DND-41 (cell line): ENCODE measurements around the gene GOLGA7B.
"Not testable (repeated sequence)": the region's sequence is repeated elsewhere in the genome, so short reads cannot be mapped to it uniquely, and the experiment has no call there.

Source experiments
- ATAC-seq: fragments of 200-7000 bp; cut with Tn5 transposase; 3 replicates; pipeline ENCODE4 v1.9.1; 2021; ENCODE audit warnings: low read depth; ENCODE audit not compliant: insufficient read depth
- DNase-seq: peaks from one replicate; pipeline ENCODE4 v3.0.0-alpha.2; 2020
- H2AFZ ChIP-seq: 2 replicates; pipeline ENCODE4 v1.6.0; 2012; ENCODE audit warnings: low read depth, low read length
- H3K27ac ChIP-seq: 2 replicates; pipeline ENCODE4 v1.5.1; 2012; ENCODE audit warnings: low read length, inconsistent platforms
- H3K27me3 ChIP-seq: fragments of 200-600 bp; sonication (generic); 2 replicates; pipeline ENCODE4 v1.6.0; 2012; ENCODE audit warnings: low read length, mild to moderate bottlenecking, inconsistent platforms; ENCODE audit not compliant: insufficient read depth, poor library complexity
- H3K36me3 ChIP-seq: 2 replicates; pipeline ENCODE4 v1.5.1; 2012; ENCODE audit warnings: low read length, inconsistent platforms; ENCODE audit not compliant: insufficient read depth
- H3K4me1 ChIP-seq: 2 replicates; pipeline ENCODE4 v1.5.1; 2012; ENCODE audit warnings: mild to moderate bottlenecking, low read length; ENCODE audit not compliant: insufficient read depth
- H3K4me2 ChIP-seq: 2 replicates; pipeline ENCODE4 v1.6.0; 2012; ENCODE audit warnings: mild to moderate bottlenecking, moderate library complexity, low read length, inconsistent platforms; ENCODE audit not compliant: insufficient read depth
- H3K4me3 ChIP-seq, 2 experiments: fragments of 200-600 bp in 1 of 2; shearing (Covaris generic) in 1 of 2; 2 replicates each; pipeline ENCODE4 v1.5.1; 2012 to 2016; ENCODE audit warnings: inconsistent platforms in 2 of 2, low read length in 2 of 2, mild to moderate bottlenecking in 2 of 2, low read depth in 1 of 2, moderate library complexity in 1 of 2
- H3K79me2 ChIP-seq: 2 replicates; pipeline ENCODE4 v1.6.0; 2012; ENCODE audit warnings: low read length, inconsistent platforms; ENCODE audit not compliant: insufficient read depth
- H3K9ac ChIP-seq: 2 replicates; pipeline ENCODE4 v1.6.0; 2012; ENCODE audit warnings: low read depth, mild to moderate bottlenecking, inconsistent platforms, low read length, moderate library complexity
- H3K9me3 ChIP-seq: 2 replicates; pipeline ENCODE4 v1.5.1; 2012; ENCODE audit warnings: low read length, moderate library complexity, mild to moderate bottlenecking, inconsistent platforms; ENCODE audit not compliant: insufficient read depth, severe bottlenecking
- H4K20me1 ChIP-seq: 2 replicates; pipeline ENCODE4 v1.6.0; 2012; ENCODE audit warnings: low read length; ENCODE audit not compliant: insufficient read depth
- CTCF ChIP-seq: IDR thresholded peaks from 2 replicates; pipeline ENCODE4 v1.5.1; 2012; ENCODE audit warnings: borderline replicate concordance, low read length, moderate library complexity, mild to moderate bottlenecking; ENCODE audit not compliant: poor library complexity, severe bottlenecking; ENCODE audit errors: extremely low read depth
- EZH2 ChIP-seq: IDR thresholded peaks from 3 replicates; pipeline ENCODE4 v1.6.1; 2012; ENCODE audit warnings: borderline replicate concordance, low read depth, mild to moderate bottlenecking, moderate library complexity, low read length, inconsistent platforms; ENCODE audit not compliant: severe bottlenecking

The GOLGA7B gene

DNA sequence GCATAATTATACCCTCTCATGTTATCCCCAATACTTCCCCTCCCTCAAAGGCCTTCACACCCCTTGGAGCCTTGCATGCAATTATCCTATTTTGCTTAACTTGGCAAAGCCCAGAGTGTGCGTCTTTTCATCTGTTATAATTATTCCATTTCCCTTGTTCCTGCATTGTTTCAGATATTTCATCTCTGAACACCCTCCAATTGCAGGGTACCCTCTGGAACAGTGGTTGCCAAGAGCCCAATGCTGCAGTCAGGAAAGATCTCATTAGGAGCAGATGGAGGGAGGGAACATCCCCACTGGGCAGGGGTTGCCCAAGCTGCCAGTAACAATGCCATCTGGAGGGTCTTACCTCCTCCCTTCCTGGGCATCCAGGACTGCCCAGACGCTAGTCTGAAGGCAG is 18.4 kb upstream of the GOLGA7B start:
- TF ChIP-seq EZH2 = no peak
- TF ChIP-seq CTCF = no peak
- H3K9me3 ChIP-seq = peaks cover 2% of the 10 kb centered on the region
- H3K4me2 ChIP-seq = no peak overlapping the region
- no peak for ATAC-seq
- no peaks in the 10 kb centered on the region for H3K79me2 ChIP-seq
- H3K27ac ChIP-seq = no peak overlapping the region
- peaks cover 3% of the 10 kb centered on the region for H3K27me3 ChIP-seq
- H3K4me3 ChIP-seq = no peak overlapping the region
- no peak overlapping the region for H3K9ac ChIP-seq
- no peaks in the 10 kb centered on the region for H3K4me1 ChIP-seq
- no peak for DNase-seq
- no peaks in the 10 kb centered on the region for H3K36me3 ChIP-seq
- H4K20me1 ChIP-seq = no peaks in the 10 kb centered on the region
- H2AFZ ChIP-seq = no peak overlapping the region

DNA sequence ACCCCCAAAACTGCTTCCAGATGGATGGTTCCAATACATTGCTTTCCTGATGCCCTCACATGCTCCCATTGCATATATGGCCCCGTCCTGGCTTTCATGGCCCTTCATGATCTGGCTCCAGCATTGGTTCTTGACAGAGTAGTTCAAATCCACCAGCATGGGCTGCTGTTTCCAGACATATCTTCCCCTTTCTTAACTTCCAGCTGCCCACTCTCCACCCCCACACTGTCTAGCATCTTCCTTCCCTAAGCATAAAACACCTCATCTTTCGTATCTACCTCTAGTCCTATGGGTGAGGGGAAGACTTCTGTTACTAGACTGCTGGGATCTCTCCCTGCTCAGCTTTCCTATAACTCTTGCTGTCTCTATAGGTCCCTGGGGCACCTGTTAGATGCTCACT is 13.2 kb upstream of the GOLGA7B start:
- no peak overlapping the region for H2AFZ ChIP-seq
- H3K36me3 ChIP-seq = no peaks in the 10 kb centered on the region
- no peaks in the 10 kb centered on the region for H4K20me1 ChIP-seq
- H3K9ac ChIP-seq = no peak overlapping the region
- no peak for ATAC-seq
- peaks cover 3% of the 10 kb centered on the region for H3K27me3 ChIP-seq
- H3K4me1 ChIP-seq = no peaks in the 10 kb centered on the region
- no peak for DNase-seq
- no peak overlapping the region for H3K4me2 ChIP-seq
- peaks cover 2% of the 10 kb centered on the region for H3K9me3 ChIP-seq
- no peak overlapping the region for H3K4me3 ChIP-seq
- TF ChIP-seq EZH2 = no peak
- TF ChIP-seq CTCF = no peak
- no peak overlapping the region for H3K27ac ChIP-seq
- H3K79me2 ChIP-seq = no peaks in the 10 kb centered on the region

GRCh38 chr10:97838091-97838490 is 11.6 kb upstream of the GOLGA7B start:
- H4K20me1 ChIP-seq = no peaks in the 10 kb centered on the region
- no peak overlapping the region for H3K4me3 ChIP-seq
- H3K4me2 ChIP-seq = no peak overlapping the region
- H3K36me3 ChIP-seq = no peaks in the 10 kb centered on the region
- H3K9me3 ChIP-seq = peaks cover 2% of the 10 kb centered on the region
- H3K79me2 ChIP-seq = no peaks in the 10 kb centered on the region
- TF ChIP-seq CTCF = no peak
- no peak for TF ChIP-seq EZH2
- ATAC-seq = no peak
- H2AFZ ChIP-seq = no peak overlapping the region
- H3K27me3 ChIP-seq = no peaks in the 10 kb centered on the region
- no peak for DNase-seq
- H3K9ac ChIP-seq = no peak overlapping the region
- no peaks in the 10 kb centered on the region for H3K4me1 ChIP-seq
- no peak overlapping the region for H3K27ac ChIP-seq

- H4K20me1 ChIP-seq, H3K9me3 ChIP-seq, DNase-seq, ATAC-seq, H3K4me1 ChIP-seq, H3K4me2 ChIP-seq, H3K4me3 ChIP-seq, H2AFZ ChIP-seq, H3K79me2 ChIP-seq, H3K27me3 ChIP-seq, H3K9ac ChIP-seq, H3K27ac ChIP-seq, H3K36me3 ChIP-seq: not testable (repeated sequence)
These were observed 8.5 kb upstream of the GOLGA7B start for GRCh38 chr10:97841166-97841565.

GRCh38 chr10:97842114-97842513 is 7.5 kb upstream of the GOLGA7B start:
- H3K27ac ChIP-seq, H3K27me3 ChIP-seq, H3K9me3 ChIP-seq, H3K4me2 ChIP-seq, H4K20me1 ChIP-seq, H3K36me3 ChIP-seq, H3K4me3 ChIP-seq, H3K9ac ChIP-seq, H2AFZ ChIP-seq, ATAC-seq, DNase-seq, H3K4me1 ChIP-seq, H3K79me2 ChIP-seq: not testable (repeated sequence)
